GM18520 (cell line): ENCODE measurements around the gene NDEL1.

Experiments used
- ATAC-seq: cut with Tn5 transposase; IDR thresholded peaks from one replicate; pipeline ENCODE4 v1.9.1; 2021; ENCODE audit not compliant: unreplicated experiment

NDEL1 gene

GRCh38 chr17:8502126-8502525, 66.4 kb downstream of the NDEL1 start:
- no peak for ATAC-seq

DNA sequence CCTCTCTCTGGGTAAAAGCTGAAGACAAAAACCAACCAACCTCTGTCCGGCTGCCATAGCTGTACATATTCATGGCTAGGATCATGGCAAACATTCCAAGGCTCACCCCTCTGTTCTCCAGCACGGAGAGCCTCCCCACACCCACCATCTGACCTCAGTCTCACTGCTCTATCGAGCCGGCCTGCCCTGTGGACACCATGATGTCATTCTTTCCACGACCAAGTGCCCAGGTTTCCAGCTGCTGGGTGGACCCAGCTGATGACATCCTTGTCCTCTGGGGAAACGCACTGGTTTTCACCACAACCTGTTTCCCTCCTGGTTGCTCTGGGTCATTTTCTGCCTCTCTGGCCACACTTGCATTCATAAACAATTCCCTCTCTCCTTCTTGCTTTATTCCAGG, 67.7 kb downstream of the NDEL1 start:
- no peak for ATAC-seq

DNA sequence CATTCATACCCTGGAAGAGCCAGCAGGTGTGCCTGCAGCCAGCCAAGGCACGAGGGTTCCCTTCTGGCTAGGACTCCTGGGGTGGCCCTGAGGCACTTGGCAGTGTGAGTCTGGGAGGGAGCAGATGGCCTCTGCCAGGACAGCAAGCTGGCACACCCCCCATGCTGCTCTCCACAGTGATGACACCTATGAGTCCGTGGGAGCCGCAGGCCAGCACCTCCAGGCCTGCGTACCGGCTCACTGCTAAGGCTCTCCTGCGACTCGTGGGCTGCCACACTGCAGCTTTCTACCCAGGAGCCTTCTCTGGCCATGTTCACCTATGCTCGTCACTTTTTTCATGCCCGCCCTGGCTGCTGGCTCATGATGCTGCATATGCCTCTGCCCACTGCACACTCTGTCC, 68.1 kb downstream of the NDEL1 start:
- no peak for ATAC-seq

DNA sequence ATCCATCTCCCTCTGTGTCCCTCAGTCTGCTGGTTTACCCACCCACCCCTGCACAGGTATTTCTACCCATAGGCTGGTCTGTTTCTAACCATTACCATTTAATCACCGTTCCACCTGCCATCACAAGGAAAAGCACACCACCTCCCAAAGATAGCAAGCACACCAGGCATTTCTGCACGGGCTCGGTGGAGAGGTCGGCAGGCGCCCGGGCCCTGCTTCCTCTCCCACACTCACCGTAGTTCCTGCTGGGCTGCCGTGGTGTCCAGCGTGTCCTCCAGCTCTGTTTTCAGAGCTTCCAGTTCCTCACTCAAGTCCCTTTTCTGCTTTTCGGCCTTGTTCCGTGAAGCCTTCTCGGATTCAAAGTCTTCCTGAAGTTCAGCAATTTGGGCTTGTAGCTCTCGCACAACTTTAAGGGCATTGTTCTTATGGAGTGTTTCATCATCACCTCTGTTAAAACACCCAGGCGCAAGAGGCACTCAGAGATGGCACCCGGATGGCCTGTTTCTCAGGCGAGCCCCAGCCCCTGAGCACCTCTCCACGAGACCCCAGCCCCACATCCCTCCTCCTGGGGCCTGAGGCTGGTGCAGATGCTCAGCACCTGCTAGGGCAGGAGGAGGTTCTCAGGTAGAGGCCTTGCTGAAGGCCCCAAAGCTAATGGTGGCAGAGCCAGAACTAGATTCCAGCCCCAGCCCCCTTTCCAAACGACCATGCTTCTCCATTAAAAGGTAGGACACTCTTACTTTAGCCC, 69.0 kb downstream of the NDEL1 start:
- ATAC-seq = no peak

- no peak for ATAC-seq
These were observed 70.5 kb downstream of the NDEL1 start for GRCh38 chr17:8506145-8506544.

DNA sequence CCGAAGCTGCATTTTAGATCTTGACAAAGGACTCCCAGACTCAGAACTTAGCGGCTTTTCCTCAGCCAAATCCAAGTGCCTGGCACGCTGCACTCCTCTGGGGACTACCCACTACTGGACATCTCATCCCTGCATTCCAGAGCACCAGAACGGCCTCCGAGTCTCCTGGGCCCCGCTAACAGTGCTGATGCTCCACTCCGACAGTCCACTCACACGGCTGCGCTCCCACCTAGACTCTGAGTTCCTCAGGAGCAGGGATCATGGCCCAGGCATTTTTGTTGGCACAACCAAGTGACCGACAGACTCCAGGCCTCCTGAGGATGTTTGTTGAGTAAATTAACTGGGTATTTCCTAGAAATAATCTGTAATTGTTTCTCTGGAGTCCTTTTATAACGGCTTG, 79.1 kb downstream of the NDEL1 start:
- ATAC-seq = no peak
